ENCODE results near the gene EBP.

Gene EBP

DNA sequence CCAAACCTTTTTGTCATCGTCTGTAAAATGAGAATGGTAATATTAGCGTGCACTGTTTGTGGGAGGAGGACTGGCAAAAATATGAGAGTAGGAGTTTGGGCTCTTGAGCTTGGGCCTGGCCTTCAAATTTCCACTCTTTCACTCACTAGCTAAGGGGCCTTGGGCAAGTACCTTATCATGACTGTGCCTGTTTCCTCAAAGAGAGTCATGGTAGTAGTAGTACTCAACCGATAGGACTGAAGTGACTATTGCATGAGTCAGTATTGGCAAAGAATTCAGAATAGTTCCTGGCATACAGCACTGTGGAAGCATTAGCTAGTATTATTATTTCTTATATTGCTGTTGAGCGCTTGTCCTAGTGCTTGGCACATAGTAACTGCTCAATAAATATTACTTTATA lies 36.7 kb downstream of the EBP start:
- Histone ChIP-seq H3K4me1 (ENCODE audit: insufficient read depth, low read length) (no peaks in the 10 kb centered on the region), H3K9ac (ENCODE audit: low read depth, low read length) (no peak overlapping the region), H3K27me3 (ENCODE audit: insufficient read depth, low read length, poor library complexity) (no peaks in the 10 kb centered on the region), H2AFZ (ENCODE audit: low read depth, low read length) (no peak overlapping the region), H3K9me3 (ENCODE audit: insufficient read depth, low read length, severe bottlenecking) (no peaks in the 10 kb centered on the region), H3K4me2 (ENCODE audit: insufficient read depth, low read length) (no peak overlapping the region), H3K27ac (ENCODE audit: low read length) (no peak overlapping the region), H4K20me1 (ENCODE audit: insufficient read depth, low read length) (no peaks in the 10 kb centered on the region), H3K36me3 (ENCODE audit: insufficient read depth, low read length) (peaks cover 53% of the 10 kb centered on the region), H3K79me2 (ENCODE audit: insufficient read depth, low read length) (no peaks in the 10 kb centered on the region), H3K4me3 (ENCODE audit: low read depth in 1 of 2, low read length in 2 of 2) (no peak overlapping the region)
- TF ChIP-seq EZH2 (IDR thresholded peaks at IDR 0.05; ENCODE audit: borderline replicate concordance, low read depth, low read length, severe bottlenecking) (no peak), CTCF (IDR thresholded peaks at IDR 0.05; ENCODE audit: borderline replicate concordance, extremely low read depth, low read length, poor library complexity, severe bottlenecking) (no peak)
- DNase-seq (no peak), ATAC-seq (ENCODE audit: insufficient read depth, low read depth) (no peak)

GRCh38 chrX:48559636-48560035 lies 38.0 kb downstream of the EBP start:
- no peak overlapping the region for H3K9ac ChIP-seq (ENCODE audit: low read depth, low read length)
- H3K27me3 ChIP-seq (ENCODE audit: insufficient read depth, low read length, poor library complexity), result no peaks in the 10 kb centered on the region
- no peak overlapping the region for H3K27ac ChIP-seq (ENCODE audit: low read length)
- no peak overlapping the region for H2AFZ ChIP-seq (ENCODE audit: low read depth, low read length)
- no peak for ATAC-seq (ENCODE audit: insufficient read depth, low read depth)
- no peaks in the 10 kb centered on the region for H3K4me1 ChIP-seq (ENCODE audit: insufficient read depth, low read length)
- no peak for TF ChIP-seq EZH2 (IDR thresholded peaks at IDR 0.05; ENCODE audit: borderline replicate concordance, low read depth, low read length, severe bottlenecking)
- TF ChIP-seq CTCF (IDR thresholded peaks at IDR 0.05; ENCODE audit: borderline replicate concordance, extremely low read depth, low read length, poor library complexity, severe bottlenecking), result no peak
- no peak for DNase-seq
- no peaks in the 10 kb centered on the region for H3K79me2 ChIP-seq (ENCODE audit: insufficient read depth, low read length)
- H3K36me3 ChIP-seq (ENCODE audit: insufficient read depth, low read length), result peaks cover 51% of the 10 kb centered on the region
- H4K20me1 ChIP-seq (ENCODE audit: insufficient read depth, low read length), result no peaks in the 10 kb centered on the region
- no peak overlapping the region for H3K4me3 ChIP-seq (ENCODE audit: low read depth in 1 of 2, low read length in 2 of 2)
- H3K4me2 ChIP-seq (ENCODE audit: insufficient read depth, low read length), result no peak overlapping the region
- no peaks in the 10 kb centered on the region for H3K9me3 ChIP-seq (ENCODE audit: insufficient read depth, low read length, severe bottlenecking)

GRCh38 chrX:48560056-48560455 lies 38.4 kb downstream of the EBP start:
- Histone ChIP-seq H2AFZ (ENCODE audit: low read depth, low read length) (no peak overlapping the region), H3K27me3 (ENCODE audit: insufficient read depth, low read length, poor library complexity) (no peaks in the 10 kb centered on the region), H3K9me3 (ENCODE audit: insufficient read depth, low read length, severe bottlenecking) (no peaks in the 10 kb centered on the region), H3K27ac (ENCODE audit: low read length) (no peak overlapping the region), H3K36me3 (ENCODE audit: insufficient read depth, low read length) (peaks cover 47% of the 10 kb centered on the region), H3K4me3 (ENCODE audit: low read depth in 1 of 2, low read length in 2 of 2) (no peak overlapping the region), H3K4me2 (ENCODE audit: insufficient read depth, low read length) (no peak overlapping the region), H4K20me1 (ENCODE audit: insufficient read depth, low read length) (no peaks in the 10 kb centered on the region), H3K79me2 (ENCODE audit: insufficient read depth, low read length) (no peaks in the 10 kb centered on the region), H3K9ac (ENCODE audit: low read depth, low read length) (no peak overlapping the region), H3K4me1 (ENCODE audit: insufficient read depth, low read length) (no peaks in the 10 kb centered on the region)
- TF ChIP-seq EZH2 (IDR thresholded peaks at IDR 0.05; ENCODE audit: borderline replicate concordance, low read depth, low read length, severe bottlenecking) (no peak), CTCF (IDR thresholded peaks at IDR 0.05; ENCODE audit: borderline replicate concordance, extremely low read depth, low read length, poor library complexity, severe bottlenecking) (no peak)
- DNase-seq (no peak), ATAC-seq (ENCODE audit: insufficient read depth, low read depth) (no peak)

DNA sequence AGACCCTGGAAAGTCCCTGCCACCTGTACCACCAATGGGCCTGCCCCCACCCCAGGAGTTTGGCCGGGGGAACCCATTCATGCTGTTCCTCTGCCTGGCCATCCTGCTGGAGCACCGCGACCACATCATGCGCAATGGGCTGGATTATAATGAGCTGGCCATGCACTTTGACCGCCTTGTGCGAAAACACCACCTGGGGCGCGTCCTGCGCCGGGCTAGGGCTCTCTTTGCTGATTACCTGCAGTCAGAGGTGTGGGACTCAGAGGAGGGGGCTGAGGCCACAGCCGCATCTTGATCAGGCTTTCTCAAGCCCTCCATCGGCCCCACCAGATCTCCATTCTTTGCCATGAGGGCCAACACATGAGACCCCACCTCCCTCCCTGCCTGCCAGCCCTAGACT lies 39.1 kb downstream of the EBP start:
- no peak overlapping the region for H3K9ac ChIP-seq (ENCODE audit: low read depth, low read length)
- DNase-seq (no peak), ATAC-seq (ENCODE audit: insufficient read depth, low read depth) (no peak)
- no peak overlapping the region for H3K4me2 ChIP-seq (ENCODE audit: insufficient read depth, low read length)
- H3K79me2 ChIP-seq (ENCODE audit: insufficient read depth, low read length), result no peaks in the 10 kb centered on the region
- H4K20me1 ChIP-seq (ENCODE audit: insufficient read depth, low read length), result no peaks in the 10 kb centered on the region
- no peak overlapping the region for H3K27ac ChIP-seq (ENCODE audit: low read length)
- H3K4me1 ChIP-seq (ENCODE audit: insufficient read depth, low read length), result no peaks in the 10 kb centered on the region
- TF ChIP-seq EZH2 (IDR thresholded peaks at IDR 0.05; ENCODE audit: borderline replicate concordance, low read depth, low read length, severe bottlenecking) (no peak), CTCF (IDR thresholded peaks at IDR 0.05; ENCODE audit: borderline replicate concordance, extremely low read depth, low read length, poor library complexity, severe bottlenecking) (no peak)
- no peak overlapping the region for H3K4me3 ChIP-seq (ENCODE audit: low read depth in 1 of 2, low read length in 2 of 2)
- no peak overlapping the region for H2AFZ ChIP-seq (ENCODE audit: low read depth, low read length)
- H3K9me3 ChIP-seq (ENCODE audit: insufficient read depth, low read length, severe bottlenecking), result no peaks in the 10 kb centered on the region
- H3K36me3 ChIP-seq (ENCODE audit: insufficient read depth, low read length), result peaks cover 45% of the 10 kb centered on the region
- H3K27me3 ChIP-seq (ENCODE audit: insufficient read depth, low read length, poor library complexity), result no peaks in the 10 kb centered on the region

Data from DND-41 (cell line).